CD4-positive, alpha-beta T cell treated with Interleukin-17A for 4 hours (primary cell): ENCODE measurements around the gene SLAMF7.
"Not testable (repeated sequence)": the region's sequence is repeated elsewhere in the genome, so short reads cannot be mapped to it uniquely, and the experiment has no call there.

Source experiments
- DNase-seq: peaks from one replicate; pipeline ENCODE4 v3.0.0-alpha.2; 2020; ENCODE audit warnings: mixed read lengths

SLAMF7 gene, protein sequence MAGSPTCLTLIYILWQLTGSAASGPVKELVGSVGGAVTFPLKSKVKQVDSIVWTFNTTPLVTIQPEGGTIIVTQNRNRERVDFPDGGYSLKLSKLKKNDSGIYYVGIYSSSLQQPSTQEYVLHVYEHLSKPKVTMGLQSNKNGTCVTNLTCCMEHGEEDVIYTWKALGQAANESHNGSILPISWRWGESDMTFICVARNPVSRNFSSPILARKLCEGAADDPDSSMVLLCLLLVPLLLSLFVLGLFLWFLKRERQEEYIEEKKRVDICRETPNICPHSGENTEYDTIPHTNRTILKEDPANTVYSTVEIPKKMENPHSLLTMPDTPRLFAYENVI

GRCh38 chr1:160739098-160739511, at the start of gene SLAMF7:
TSS of gene SLAMF7 (plus strand) at chr1:160739247. CDS start at chr1:160739302, 55 bp downstream.
- peak; percentile 33 for DNase-seq

DNA sequence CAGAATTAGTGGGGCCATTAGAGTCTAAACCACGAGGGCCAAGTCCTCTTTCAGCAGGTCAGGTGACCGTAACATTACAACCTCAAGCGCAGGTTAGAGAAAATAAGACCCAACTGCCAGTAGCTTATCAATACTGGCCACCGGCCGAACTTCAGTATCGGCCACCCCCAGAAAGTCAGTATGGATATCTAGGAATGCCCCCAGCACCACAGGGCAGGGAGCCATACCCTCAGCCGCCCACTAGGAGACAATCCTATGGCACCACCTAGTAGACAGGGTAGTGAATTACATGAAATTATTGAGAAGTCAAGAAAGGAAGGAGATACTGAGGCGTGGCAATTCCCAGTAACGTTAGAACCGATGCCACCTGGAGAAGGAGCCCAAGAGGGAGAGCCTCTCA, 46.7 kb upstream of the SLAMF7 start:
- DNase-seq = peak; percentile 36

- DNase-seq = no peak
Measured at GRCh38 chr1:160702100-160702499, 36.9 kb upstream of the SLAMF7 start.

GRCh38 chr1:160704250-160704649, 34.8 kb upstream of the SLAMF7 start:
- DNase-seq = no peak

- peak; percentile 23 for DNase-seq
Measured at GRCh38 chr1:160705212-160705621, 33.8 kb upstream of the SLAMF7 start.

- peak; percentile 26 for DNase-seq
Measured at GRCh38 chr1:160705742-160706141, 33.3 kb upstream of the SLAMF7 start.

GRCh38 chr1:160706526-160707235, 32.4 kb upstream of the SLAMF7 start:
- DNase-seq = no peak

DNA sequence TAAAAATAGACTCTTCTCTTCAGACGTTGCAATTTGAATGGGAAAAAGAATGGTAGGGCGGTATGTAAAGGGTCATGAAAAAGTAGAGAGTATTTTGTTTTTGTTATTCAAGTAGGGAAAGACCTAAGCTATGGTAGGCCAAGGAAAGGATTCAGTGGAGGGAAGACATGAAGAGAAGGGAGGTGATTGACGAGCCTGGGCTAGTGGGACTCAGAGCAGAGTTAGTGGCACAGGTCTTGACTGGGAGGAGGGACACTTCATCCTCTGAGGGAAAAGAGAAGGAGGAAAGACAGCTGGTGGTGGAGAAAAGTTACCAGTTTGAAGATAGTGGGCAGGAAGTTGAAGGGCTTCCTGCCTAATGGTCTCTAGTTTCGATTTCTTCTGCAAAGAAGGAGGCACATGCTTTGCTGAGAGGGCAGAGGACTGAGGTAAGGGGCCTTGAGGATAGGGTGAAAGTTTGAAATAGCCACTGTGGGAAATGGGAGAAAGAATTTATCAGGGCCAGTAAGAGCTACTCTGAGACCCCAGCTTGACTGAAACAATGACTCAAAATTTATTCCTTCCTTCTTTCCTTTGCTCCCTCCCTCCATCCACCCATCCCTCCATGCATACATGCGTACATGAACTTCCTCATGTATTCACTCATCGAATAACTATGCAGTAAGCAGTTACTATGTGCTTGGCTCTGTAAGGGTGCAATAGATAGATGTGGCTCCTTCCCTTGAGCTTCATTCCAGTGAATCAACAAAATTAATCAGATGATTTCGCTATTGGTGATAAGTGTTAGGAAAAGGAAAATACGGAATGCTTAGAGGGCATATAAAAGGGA, 31.6 kb upstream of the SLAMF7 start:
- DNase-seq = peak; percentile 24

DNA sequence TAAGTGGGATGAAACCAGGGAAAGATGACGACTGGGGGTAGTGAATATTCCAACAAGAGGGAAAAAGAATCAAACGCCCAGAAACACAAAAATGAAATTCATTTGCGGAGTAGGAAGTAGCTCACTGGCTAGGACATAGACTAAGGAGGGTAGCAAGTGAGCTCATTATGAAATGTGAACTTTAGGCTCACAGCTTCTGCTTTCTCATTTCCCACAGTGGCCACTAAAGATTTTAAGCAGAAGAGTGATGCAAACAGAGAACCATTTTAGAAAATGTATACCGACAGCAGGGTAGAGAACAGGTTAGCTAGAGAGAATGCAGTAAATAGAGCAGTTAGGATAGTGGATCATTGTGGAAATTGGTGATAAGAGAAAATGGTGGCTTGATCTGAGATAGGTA, 30.9 kb upstream of the SLAMF7 start:
- no peak for DNase-seq

DNA sequence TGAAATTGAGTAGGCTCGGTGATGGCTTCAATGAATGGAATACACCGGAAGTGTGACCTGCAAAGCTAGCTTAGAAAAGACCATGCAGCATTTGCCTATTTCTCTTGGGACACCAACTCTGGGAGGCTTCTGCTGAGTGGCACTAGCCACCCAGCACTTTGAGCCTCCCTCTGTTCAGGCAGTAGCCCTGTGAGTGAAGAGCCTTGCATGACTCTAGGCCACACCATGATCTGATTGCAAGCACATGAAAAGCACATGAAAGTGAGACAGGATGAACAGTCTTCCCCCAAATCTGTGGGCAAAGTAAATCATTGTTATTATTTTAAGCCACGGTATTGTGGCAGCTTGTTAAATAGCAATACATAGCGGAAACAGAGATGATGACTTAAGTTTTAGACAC, 30.2 kb upstream of the SLAMF7 start:
- peak; percentile 53 for DNase-seq

DNA sequence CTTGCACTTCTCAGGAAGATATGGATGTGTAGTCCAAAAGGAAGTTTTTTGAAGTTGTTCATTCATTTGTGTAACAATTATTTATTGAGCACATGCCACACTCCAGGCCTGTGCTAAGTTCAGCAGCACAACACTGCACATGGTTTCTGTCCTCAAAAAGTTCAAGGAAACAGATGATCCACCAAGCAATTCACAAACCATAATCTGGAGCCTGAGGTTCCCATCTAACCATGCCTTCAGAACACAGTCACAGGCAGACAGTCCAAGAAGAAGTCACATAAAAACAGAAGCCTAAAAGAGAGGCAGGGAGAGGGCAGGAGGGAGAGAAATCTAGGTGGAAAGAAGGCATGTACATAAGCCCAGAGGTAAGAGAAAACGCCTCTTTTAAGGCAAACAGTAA, 29.3 kb upstream of the SLAMF7 start:
- no peak for DNase-seq

- no peak for DNase-seq
Measured at GRCh38 chr1:160710517-160711252, 28.4 kb upstream of the SLAMF7 start.

GRCh38 chr1:160711276-160711601, 27.8 kb upstream of the SLAMF7 start:
- DNase-seq = no peak

DNA sequence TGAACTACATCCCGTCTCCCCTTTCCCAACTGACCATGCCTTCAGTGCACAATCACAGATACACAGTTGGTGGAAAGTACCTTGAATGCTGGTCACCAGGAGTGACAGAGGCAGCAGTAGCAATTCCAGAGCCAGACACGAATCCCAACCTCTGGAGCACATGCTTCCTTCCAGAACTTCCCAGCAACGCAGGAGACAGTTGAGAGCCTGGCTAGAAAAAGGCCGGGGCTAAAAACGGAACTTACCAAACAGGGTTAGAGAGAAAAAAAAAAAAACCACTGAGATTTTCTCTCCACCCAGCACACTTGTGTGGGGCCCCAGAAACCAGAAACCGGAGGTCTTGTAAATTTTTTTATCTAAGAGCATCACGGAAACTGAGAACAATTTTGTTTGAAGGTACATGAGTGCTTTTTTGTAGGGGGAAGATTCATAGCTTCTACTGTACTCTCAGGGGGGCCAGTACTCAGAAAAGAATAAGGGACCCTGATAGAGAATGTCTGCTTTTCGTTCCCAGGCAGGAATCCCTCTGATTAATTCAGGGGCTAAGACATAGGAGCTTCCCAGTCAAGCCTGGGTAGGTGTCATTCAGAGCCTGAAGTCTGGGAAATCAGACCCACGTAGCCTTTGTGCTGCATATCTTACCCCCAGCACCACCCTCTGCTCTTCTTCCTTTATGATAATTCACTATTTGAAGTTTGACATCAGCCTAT, 27.3 kb upstream of the SLAMF7 start, which contains the start of gene CD48:
Gene CD48, minus strand, starts transcription at position 221 of the 710 bp plus-strand sequence. Its CDS starts 59 bp downstream, at position 162.
- peak; percentile 65 for DNase-seq

DNA sequence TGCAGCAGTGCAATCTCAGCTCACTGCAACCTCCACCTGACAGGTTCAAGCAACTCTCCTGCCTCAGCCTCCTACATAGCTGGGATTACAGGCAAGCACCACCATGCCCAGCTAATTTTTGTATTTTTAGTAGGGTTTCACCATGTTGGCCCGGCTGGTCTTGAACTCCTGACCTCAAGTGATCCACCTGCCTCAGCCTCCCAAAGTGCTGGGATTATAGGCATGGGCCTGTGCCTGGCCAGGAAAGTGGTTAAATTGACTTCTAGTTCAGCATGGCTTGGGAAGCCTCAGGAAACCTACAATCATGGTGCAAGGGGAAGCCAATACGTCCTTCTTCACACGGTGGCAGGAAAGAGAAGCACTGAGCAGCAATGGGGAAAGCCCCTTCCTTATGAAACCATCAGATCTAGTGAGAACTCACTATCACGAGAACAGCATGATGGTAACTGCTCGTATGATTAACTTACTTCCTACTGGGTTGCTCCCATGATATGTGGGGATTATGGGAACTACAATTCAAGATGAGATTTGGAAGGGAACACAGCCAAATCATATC, 26.4 kb upstream of the SLAMF7 start:
- peak; percentile 51 for DNase-seq

DNA sequence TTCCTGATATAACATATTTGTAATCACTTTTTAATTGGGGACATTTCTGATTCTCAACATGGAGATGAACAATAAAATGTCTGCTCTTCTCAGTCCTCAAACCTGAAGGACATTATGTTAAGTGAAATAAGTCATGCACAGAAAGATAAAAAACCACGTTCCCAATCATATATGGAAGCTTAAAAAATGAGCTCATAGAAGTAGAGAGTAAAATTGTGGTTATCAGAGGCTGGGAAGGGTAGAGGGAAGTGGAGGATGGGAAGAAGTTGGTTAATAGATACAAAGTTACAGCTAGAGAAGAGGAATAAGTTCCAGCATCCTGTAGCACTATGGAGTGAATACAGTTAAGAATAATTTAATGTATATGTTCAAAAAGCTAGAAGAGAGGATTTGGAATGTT, 25.9 kb upstream of the SLAMF7 start:
- no peak for DNase-seq

DNA sequence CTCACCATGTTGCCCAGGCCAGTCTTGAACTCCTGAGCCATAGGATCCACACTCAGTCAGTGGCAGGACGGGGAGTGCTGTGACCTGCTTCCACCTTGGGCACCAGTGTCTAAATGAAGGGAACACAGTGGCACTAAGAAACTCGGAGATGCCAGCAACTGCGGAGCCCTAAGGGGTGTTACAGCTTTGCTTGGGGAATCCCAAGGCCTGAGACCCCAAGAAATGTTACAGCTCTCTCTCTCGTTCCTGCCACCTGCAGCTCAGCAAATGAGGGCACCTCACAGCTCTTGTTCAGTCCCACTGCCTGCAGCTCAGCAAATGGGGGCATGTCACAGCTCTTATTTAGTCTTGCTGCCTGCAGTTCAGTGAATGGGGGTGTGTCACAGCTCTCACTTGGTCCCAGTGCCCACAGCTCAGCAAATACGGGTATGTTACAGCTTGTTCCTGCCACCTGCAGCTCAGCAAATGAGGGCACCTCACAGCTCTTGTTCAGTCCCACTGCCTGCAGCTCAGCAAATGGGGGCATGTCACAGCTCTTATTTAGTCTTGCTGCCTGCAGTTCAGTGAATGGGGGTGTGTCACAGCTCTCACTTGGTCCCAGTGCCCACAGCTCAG, 24.9 kb upstream of the SLAMF7 start:
- DNase-seq = not testable (repeated sequence)

DNA sequence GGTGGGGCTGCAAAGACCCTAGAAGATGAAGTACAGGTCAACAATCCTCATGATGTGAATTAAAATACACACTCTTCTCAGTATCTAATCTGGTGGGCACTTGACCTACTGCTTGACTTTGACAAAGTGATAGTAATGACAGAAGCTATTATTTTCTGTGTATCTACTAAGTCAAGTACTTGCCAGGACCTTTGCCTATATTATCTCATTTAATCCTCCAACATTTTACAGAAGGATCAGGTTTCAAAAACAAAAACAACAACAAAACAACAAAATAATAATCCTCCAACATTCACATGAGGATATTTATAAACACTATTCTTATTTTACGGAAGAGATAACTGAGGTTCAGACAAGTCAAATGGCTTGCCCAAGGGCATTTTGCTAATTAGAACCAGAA, 23.0 kb upstream of the SLAMF7 start:
- DNase-seq = no peak

DNA sequence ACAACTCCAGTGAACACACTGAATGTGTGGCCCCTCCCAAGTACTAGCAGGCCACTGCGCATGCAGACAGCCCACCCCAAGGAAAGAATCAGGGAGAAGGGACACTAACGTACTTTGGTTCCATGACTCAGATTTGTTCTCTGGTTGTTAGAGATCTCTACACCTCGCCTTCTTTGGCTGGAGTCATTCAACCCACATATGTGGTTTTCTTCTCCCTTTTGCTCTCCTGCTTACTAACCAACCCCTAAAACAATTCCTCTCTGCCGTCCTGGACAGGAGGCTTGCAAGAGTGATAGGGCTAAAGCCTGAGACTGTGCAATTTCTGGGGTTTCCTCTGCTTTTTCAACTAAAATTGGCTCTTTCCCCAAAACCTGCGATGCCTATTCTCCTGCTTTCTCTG, 21.7 kb upstream of the SLAMF7 start:
- no peak for DNase-seq

DNA sequence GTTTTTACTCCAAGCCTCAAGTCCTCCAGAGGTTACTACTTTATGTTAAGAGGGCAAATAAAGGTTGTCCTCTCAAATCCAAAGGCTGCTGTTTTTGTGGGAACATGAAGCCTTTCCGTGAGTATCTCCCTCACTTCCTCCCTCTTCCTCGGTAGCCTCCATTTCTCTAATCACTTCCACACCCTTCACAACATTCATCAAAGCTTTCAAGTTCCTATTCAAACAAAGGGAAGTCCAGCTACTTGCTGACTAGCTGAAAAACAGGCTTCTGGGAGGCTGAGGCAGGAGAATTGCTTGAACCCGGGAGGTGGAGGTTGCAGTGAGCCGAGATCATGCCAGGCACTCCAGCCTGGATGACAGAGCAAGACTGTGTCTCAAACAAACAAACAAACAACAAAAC, 20.8 kb upstream of the SLAMF7 start:
- no peak for DNase-seq

- no peak for DNase-seq
Measured at GRCh38 chr1:160720356-160721085, 18.5 kb upstream of the SLAMF7 start.
